RWPE1 (cell line): ENCODE results near the gene CTNNA2.
A peak's percentile ranks its signal among the peaks of the same experiment; 100 is the strongest.

ENCODE experiments used
- CTCF ChIA-PET: fragments of 350-600 bp; sonication (Branson Sonifier 250); formaldehyde crosslinking; extraction: SDS; loops from one replicate; lab custom pipeline; 2021; lab: Yijun Ruan, JAX
- POLR2A ChIA-PET: fragments of 400-600 bp; formaldehyde crosslinking; extraction: SDS; loops from one replicate; lab custom pipeline; 2020; ENCODE audit warnings: antibody characterized with exemption; ENCODE audit not compliant: low non-redundant PET; lab: Yijun Ruan, JAX
- DNase-seq: peaks from one replicate; pipeline ENCODE4 v3.0.0; 2012; ENCODE audit warnings: low spot score
- H3K27ac ChIP-seq: fragments of 450-650 bp; 2 replicates; pipeline ENCODE4 v1.5.1; 2017
- TF ChIP-seq, protein P1 (sequence below): fragments of 450-650 bp; conservative IDR thresholded peaks from 2 replicates; pipeline ENCODE4 v1.5.1; 2017; ENCODE audit warnings: low read depth, mild to moderate bottlenecking

The CTNNA2 gene

DNA sequence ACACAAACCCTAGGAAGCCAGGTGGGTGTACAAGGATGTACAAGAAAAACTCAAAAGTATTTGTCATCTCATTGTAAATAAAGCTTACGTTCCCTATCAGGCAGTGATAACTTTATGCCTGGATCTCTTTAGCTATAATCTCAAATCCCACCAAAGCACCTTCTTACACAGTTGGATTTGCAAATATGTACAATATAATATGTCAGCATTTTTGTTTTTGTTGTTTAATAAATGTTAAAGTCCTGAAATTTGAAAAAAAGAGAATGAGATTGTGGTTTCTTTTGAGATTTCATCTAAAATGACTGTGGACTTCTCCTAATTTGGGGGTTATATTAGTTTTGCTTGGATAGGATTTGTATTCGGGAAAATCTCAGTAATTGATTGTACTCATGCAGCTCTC is 709.8 kb downstream of the CTNNA2 start:
- CTCF ChIA-PET: no interaction called here

DNA sequence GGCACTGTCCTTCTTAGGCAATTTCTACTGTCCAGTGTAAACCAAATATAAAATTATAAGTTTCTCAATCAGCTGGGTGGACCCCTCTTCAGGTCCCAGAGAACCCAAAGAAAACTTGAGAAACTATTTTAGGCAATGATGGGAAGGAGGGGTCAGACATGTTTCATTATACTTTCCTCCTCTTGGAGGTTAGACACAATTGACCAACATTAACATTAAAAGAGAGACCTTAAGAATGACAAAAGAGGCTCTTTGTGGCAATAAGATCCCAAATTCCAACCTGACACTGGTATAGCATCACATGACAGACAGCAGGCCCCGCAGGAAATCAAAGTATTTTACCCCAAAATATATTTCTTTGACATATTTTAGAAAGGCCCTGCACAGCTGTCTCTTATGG is 718.6 kb downstream of the CTNNA2 start:
- CTCF ChIA-PET: no interaction called here

More for the DNA sequence above, 709.8 kb downstream of the CTNNA2 start:
- no peak overlapping the region for H3K27ac ChIP-seq
- TF ChIP-seq, protein P1, sequence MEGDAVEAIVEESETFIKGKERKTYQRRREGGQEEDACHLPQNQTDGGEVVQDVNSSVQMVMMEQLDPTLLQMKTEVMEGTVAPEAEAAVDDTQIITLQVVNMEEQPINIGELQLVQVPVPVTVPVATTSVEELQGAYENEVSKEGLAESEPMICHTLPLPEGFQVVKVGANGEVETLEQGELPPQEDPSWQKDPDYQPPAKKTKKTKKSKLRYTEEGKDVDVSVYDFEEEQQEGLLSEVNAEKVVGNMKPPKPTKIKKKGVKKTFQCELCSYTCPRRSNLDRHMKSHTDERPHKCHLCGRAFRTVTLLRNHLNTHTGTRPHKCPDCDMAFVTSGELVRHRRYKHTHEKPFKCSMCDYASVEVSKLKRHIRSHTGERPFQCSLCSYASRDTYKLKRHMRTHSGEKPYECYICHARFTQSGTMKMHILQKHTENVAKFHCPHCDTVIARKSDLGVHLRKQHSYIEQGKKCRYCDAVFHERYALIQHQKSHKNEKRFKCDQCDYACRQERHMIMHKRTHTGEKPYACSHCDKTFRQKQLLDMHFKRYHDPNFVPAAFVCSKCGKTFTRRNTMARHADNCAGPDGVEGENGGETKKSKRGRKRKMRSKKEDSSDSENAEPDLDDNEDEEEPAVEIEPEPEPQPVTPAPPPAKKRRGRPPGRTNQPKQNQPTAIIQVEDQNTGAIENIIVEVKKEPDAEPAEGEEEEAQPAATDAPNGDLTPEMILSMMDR: no peak
- no peak for DNase-seq
- POLR2A ChIA-PET: no interaction called here

DNA sequence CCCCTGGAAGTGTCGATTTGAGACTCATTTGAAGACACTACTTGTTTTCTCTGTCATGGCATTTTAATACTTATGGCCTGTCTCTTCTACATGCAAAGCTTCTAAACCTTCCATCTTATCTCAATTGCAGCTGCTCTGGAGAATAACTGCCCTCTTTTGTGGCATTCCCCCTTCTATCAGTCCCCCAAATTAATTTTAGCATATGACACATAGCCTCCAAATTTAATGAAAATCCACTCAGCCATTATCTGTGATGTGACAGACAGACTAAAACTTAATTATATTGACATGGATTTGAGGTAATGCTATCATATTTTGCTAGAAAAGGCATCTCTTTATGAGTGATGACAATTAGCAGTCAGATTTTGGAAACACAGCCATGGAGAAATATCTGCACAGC is 720.5 kb downstream of the CTNNA2 start:
- DNase-seq: no peak
- TF ChIP-seq, protein P1: no peak
- ChIA-PET POLR2A (no interaction called here), CTCF (no interaction called here)
- no peak overlapping the region for H3K27ac ChIP-seq

More for the DNA sequence above, 718.6 kb downstream of the CTNNA2 start:
- DNase-seq: no peak
- TF ChIP-seq, protein P1: no peak
- no peak overlapping the region for H3K27ac ChIP-seq
- POLR2A ChIA-PET: no interaction called here

DNA sequence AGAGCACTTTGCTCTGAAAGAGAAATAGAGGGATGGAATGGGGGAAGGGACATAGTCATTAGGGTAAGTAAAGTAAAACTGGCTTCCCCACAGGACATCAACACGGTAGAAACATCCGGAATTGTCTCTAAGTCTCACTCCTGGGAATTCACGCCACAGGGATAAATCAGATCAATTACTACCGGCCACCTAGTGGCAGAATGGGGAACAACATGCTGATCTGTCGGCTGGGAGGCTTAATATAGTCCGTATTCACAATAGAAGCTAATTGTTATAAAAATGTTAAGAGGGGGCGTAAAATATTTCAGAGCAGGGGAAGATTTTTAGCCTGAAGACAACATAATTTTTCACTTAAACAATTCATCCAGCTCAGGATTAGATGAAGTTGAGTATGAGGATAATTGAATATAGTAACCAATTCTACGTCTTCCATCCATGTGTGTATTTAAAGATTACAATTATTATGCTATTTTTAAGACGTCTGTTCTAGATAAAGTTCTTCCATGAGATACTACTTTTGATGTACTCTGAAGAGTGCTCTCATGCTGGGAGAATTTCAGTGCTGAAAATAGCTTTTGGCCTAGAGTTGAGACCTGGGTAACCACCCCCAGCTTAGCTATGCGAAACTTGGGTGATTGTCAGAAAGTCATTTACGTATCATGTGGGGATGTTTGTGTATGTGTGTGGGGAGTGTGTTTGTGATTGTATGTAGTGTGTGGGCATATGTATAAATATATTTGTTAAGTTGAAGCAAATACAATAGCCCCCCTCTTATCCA is 726.0 kb downstream of the CTNNA2 start:
- POLR2A ChIA-PET: no interaction called here
- CTCF ChIA-PET: interaction anchor here (0.6 to 1.9 kb wide), 13 partner anchors 10 to 502 kb away, joined by 3 to 10 read pairs (median 3); no protein-coding TSS in a partner anchor
- no peak overlapping the region for H3K27ac ChIP-seq
- TF ChIP-seq, protein P1: peak; percentile 62
- peak; percentile 33 for DNase-seq

DNA sequence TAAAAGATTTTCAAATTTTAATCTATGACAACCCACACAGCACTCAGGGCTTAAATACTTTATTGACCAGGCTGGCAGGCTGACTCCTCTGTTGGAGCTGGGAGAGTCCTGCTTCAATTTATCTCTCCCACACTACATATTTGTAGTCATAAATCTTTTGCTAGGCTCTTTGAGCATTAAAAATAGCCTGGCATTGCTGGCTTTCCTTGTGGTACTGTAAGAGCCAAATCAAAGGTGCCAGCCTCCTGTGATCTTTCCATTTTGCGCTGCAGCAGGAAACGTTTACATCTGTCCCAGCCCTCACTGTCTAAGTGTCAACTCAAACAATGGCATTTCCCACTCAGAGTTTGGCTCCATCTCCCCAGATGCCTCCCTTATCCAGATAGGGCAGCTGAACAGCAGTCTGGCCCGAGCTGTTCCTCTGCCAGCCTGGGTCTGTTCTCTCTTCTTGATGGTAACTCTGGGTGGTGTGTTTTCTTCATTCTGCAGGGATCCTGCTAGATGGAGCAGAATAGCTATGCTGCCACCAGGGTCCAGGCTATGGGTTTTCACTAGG is 729.6 kb downstream of the CTNNA2 start:
- ChIA-PET CTCF (no interaction called here), POLR2A (no interaction called here)
- no peak overlapping the region for H3K27ac ChIP-seq
- DNase-seq: no peak
- TF ChIP-seq, protein P1: no peak

DNA sequence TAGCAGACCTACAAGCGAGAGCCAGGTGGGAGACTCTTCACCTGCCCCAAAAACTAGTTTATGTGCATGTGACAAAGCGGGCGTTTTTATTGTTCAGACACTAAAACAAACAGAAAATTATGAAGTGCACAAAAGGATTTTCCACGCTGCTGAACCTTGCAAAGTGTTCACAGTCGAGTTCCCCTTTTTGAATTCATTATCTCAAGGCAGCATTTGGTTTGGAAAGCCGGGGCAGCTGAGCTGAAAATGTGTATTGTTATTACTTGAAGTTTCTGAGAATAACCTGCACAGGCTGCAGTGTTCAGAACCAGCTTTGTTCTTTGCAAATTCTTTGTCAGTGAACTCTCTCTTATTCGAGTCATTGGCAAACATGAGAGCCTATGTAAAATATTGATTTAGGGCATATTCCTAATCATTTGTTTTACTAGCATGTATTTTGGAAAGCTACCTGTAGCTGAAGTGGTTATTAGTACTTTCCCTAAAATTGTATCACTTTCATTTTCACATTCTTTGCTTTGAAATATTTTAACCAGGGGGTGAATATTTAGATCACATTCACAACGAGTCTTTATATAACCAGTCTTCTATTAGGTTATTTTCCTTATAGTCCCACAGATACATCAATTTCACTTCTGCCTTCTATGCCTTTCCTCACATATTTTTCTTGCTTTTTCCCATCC is 732.2 kb downstream of the CTNNA2 start:
- ChIA-PET POLR2A (no interaction called here), CTCF (no interaction called here)
- H3K27ac ChIP-seq: no peak overlapping the region
- TF ChIP-seq, protein P1: no peak
- DNase-seq: no peak
